ENCODE data around the gene GUCA1A.

DNA sequence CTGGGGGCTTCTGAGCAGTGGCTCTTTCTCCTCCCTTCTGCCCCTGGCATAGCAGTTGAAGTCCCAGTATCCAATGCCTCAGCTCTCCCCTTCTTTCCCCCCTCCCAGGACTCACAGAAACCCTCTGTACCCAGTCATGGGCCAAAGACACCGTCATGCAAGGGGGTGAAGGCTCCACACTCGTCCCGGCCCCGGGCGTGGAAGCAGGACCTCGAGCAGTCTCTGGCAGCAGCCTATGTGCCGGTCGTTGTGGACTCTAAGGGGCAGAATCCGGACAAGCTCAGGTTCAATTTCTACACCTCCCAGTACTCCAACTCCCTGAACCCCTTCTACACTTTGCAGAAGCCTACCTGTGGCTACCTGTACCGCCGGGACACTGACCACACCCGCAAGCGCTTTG lies 10.4 kb upstream of the GUCA1A start:
- TF ChIP-seq, protein P1, sequence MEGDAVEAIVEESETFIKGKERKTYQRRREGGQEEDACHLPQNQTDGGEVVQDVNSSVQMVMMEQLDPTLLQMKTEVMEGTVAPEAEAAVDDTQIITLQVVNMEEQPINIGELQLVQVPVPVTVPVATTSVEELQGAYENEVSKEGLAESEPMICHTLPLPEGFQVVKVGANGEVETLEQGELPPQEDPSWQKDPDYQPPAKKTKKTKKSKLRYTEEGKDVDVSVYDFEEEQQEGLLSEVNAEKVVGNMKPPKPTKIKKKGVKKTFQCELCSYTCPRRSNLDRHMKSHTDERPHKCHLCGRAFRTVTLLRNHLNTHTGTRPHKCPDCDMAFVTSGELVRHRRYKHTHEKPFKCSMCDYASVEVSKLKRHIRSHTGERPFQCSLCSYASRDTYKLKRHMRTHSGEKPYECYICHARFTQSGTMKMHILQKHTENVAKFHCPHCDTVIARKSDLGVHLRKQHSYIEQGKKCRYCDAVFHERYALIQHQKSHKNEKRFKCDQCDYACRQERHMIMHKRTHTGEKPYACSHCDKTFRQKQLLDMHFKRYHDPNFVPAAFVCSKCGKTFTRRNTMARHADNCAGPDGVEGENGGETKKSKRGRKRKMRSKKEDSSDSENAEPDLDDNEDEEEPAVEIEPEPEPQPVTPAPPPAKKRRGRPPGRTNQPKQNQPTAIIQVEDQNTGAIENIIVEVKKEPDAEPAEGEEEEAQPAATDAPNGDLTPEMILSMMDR (conservative IDR thresholded peaks at IDR 0.05 in 1 of 2, IDR thresholded peaks at IDR 0.05 in 1 of 2; ENCODE audit: extremely low read depth in 1 of 2, insufficient read depth in 1 of 2, low read depth in 1 of 2, low read length in 2 of 2) = no peak
- TF ChIP-seq EZH2 (IDR thresholded peaks at IDR 0.05; ENCODE audit: borderline replicate concordance, low read length) = no peak
